Fibroblast of lung (primary cell): ENCODE data around the gene DZANK1. TPM values are rescaled to one million over a fixed set of nuclear protein-coding genes. Genes with fewer than 3 reads are reported as not detected.

Source experiments
- DNase-seq, 2 donors: peaks; one replicate each; pipeline versions ENCODE4 v3.0.0 to v3.0.0-alpha.2; 2010; ENCODE audit warnings: low read depth in 2 of 2
- H2AFZ ChIP-seq: 2 replicates; pipeline ENCODE4 v1.5.1; 2012; ENCODE audit warnings: low read length, control low read depth, inconsistent platforms
- H3K27ac ChIP-seq: 2 replicates; pipeline ENCODE4 v1.5.1; 2011; ENCODE audit warnings: low read length, control low read depth; ENCODE audit not compliant: insufficient read depth
- H3K27me3 ChIP-seq: 2 replicates; pipeline ENCODE4 v1.5.1; 2011; ENCODE audit warnings: mild to moderate bottlenecking, low read length; ENCODE audit not compliant: control insufficient read depth, insufficient read depth
- H3K36me3 ChIP-seq: 2 replicates; pipeline ENCODE4 v1.5.1; 2011; ENCODE audit warnings: low read length; ENCODE audit not compliant: control insufficient read depth, insufficient read depth
- H3K4me1 ChIP-seq: 2 replicates; pipeline ENCODE4 v1.5.1; 2011; ENCODE audit warnings: low read length; ENCODE audit not compliant: control insufficient read depth, insufficient read depth; ENCODE audit errors: extremely low read depth
- H3K4me2 ChIP-seq: 2 replicates; pipeline ENCODE4 v1.5.1; 2011; ENCODE audit warnings: low read length, control low read depth; ENCODE audit not compliant: insufficient read depth; ENCODE audit errors: extremely low read depth
- H3K4me3 ChIP-seq, 4 experiments: fragments of 200-600 bp in 1 of 4; sonication (generic) in 1 of 4; replicated peaks in 1 of 4; 2 replicates each; pipeline ENCODE4 v1.5.1; 2011 to 2016; ENCODE audit warnings: low read length in 4 of 4, low read depth in 3 of 4, mild to moderate bottlenecking in 3 of 4, control low read depth in 2 of 4, inconsistent platforms in 1 of 4, mixed read lengths in 1 of 4; ENCODE audit not compliant: insufficient read depth in 1 of 4; ENCODE audit errors: control extremely low read depth in 1 of 4
- H3K79me2 ChIP-seq: 2 replicates; pipeline ENCODE4 v1.5.1; 2012; ENCODE audit warnings: mild to moderate bottlenecking, low read length, inconsistent platforms; ENCODE audit not compliant: control insufficient read depth, insufficient read depth
- H3K9ac ChIP-seq: 2 replicates; pipeline ENCODE4 v1.5.1; 2011; ENCODE audit warnings: mild to moderate bottlenecking, low read length, control low read depth; ENCODE audit not compliant: insufficient read depth
- H3K9me3 ChIP-seq: 2 replicates; pipeline ENCODE4 v1.5.1; 2012; ENCODE audit warnings: low read depth, low read length; ENCODE audit not compliant: control insufficient read depth, insufficient read depth
- H4K20me1 ChIP-seq: 2 replicates; pipeline ENCODE4 v1.5.1; 2011; ENCODE audit warnings: low read length; ENCODE audit not compliant: control insufficient read depth, insufficient read depth; ENCODE audit errors: extremely low read depth
- EZH2 ChIP-seq: IDR thresholded peaks from 2 replicates; pipeline ENCODE4 v1.5.1; 2012; ENCODE audit warnings: low read length, control low read depth, mild to moderate bottlenecking; ENCODE audit errors: missing control alignments
- polyA plus RNA-seq, 2 donors: library from polyadenylated mRNA; depleted of rRNA in 1 of 2; stranded (reverse) in 1 of 2; unstranded in 1 of 2; fragments of >200 nt; gene quantifications; 2 replicates each; pipeline ENCODE4 v1.2.1, GENCODE V29; 2011 to 2012; ENCODE audit warnings: missing spikeins in 1 of 2
- total RNA-seq: library from RNA; depleted of rRNA; stranded (reverse); fragments of >200 nt; gene quantifications from 2 replicates; pipeline ENCODE4 v1.2.1, GENCODE V29; 2014
- TF ChIP-seq, protein P1 (sequence below), 2 donors: IDR thresholded peaks in 1 of 2; conservative IDR thresholded peaks in 1 of 2; 1 replicate in 1 of 2; 2 replicates in 1 of 2; pipeline ENCODE4 v1.5.1; 2011 to 2012; ENCODE audit warnings: low read length in 2 of 2, control low read depth in 1 of 2, inconsistent platforms in 1 of 2, low read depth in 1 of 2, mild to moderate bottlenecking in 1 of 2

DZANK1 gene
- total and polyA plus RNA-seq, 2 donors (not counting 1 experiment from before 2014, with no cell fraction given): 0.83 to 1.2 TPM

DNA sequence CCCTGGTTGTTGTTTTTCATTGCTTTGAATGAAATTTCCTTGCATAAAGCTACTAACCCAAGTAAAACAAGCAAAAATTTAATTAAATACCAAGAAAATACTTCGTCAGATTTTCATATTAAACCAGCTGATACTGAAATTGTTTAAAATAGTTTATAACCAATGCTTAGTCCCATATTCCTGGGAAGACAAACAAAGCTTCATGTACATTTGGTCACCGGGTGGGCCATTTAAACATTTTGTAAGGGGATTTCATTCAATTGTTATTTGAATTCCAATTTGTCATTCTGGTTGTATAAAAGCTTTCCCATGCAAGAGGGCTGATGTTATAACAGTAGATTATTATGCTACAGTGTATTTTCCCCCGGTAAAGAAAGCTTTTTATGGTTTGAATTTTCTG is 30.8 kb upstream of the DZANK1 start:
- no peaks in the 10 kb centered on the region for H4K20me1 ChIP-seq
- no peak overlapping the region for H3K4me2 ChIP-seq
- no peaks in the 10 kb centered on the region for H3K27me3 ChIP-seq

DNA sequence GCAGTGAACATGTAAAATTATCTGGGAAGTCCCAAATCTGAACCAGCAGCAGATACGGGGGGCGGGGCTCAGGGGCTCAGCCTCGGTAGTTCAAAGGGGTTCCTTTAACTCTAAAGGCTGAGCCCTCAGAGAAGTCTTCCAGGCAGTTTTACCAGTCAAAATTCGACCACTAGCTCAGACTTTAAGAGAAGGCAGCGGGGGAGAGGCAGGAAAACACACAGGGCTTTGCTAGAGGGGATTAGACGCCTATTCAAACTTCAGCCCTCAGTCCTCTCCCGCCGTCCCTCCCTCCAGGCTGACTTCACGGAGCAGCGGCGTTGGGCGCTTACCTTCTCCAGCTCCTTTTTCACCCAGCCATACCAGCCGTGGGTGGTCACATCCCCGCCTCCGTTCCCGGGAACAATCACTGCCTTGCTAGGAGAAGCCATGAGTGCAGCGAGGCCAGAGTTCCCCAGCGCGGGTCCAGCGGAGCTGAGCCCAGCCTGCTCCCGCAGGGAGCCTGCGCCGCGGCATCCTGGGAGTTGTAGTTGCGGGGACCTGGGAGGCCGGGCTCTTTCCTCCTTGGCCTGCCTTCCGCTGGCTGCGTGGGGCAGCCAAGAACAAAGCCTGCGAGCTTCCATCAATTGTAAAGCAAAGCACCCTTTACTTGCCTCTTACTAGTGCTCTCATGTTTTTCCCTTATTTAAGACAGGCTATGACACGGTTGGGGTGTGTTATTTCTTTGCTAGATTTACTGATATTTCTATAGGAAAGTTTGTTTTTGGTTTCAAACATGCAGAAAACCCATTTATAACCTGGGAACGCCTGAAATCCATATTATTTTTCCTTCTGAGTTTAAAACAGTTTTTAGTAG is 30.1 kb upstream of the DZANK1 start, which contains the start of gene RBBP9:
Gene RBBP9, minus strand, starts transcription at position 486 of the 853 bp plus-strand sequence. Its CDS starts 58 bp downstream, at position 428.
- Histone ChIP-seq H4K20me1 (no peaks in the 10 kb centered on the region), H3K4me1 (peaks cover 3% of the 10 kb centered on the region), H3K27me3 (no peaks in the 10 kb centered on the region), H3K4me3 (peak within 1 kb of the TSS; percentile 56 to 96 (median 78)), H3K9ac (peak within 1 kb of the TSS; percentile 51), H3K27ac (peak within 1 kb of the TSS; percentile 8), H3K36me3 (no peaks in the 10 kb centered on the region), H3K4me2 (peak within 1 kb of the TSS; percentile 90), H2AFZ (peak within 1 kb of the TSS; percentile 94), H3K9me3 (no peaks in the 10 kb centered on the region), H3K79me2 (no peaks in the 10 kb centered on the region)
- no peak for TF ChIP-seq EZH2
- TF ChIP-seq, protein P1, sequence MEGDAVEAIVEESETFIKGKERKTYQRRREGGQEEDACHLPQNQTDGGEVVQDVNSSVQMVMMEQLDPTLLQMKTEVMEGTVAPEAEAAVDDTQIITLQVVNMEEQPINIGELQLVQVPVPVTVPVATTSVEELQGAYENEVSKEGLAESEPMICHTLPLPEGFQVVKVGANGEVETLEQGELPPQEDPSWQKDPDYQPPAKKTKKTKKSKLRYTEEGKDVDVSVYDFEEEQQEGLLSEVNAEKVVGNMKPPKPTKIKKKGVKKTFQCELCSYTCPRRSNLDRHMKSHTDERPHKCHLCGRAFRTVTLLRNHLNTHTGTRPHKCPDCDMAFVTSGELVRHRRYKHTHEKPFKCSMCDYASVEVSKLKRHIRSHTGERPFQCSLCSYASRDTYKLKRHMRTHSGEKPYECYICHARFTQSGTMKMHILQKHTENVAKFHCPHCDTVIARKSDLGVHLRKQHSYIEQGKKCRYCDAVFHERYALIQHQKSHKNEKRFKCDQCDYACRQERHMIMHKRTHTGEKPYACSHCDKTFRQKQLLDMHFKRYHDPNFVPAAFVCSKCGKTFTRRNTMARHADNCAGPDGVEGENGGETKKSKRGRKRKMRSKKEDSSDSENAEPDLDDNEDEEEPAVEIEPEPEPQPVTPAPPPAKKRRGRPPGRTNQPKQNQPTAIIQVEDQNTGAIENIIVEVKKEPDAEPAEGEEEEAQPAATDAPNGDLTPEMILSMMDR (conservative IDR thresholded peaks at IDR 0.05 in 1 of 2, IDR thresholded peaks at IDR 0.05 in 1 of 2; ENCODE audit: low read depth in 1 of 2, low read length in 2 of 2): no peak
- DNase-seq: peak; percentile 75 to 79

More for the DNA sequence above, 30.8 kb upstream of the DZANK1 start:
- Histone ChIP-seq H3K4me3 (no peak overlapping the region), H3K27ac (no peak overlapping the region), H3K9me3 (no peaks in the 10 kb centered on the region), H3K36me3 (no peaks in the 10 kb centered on the region), H3K79me2 (no peaks in the 10 kb centered on the region), H3K9ac (no peak overlapping the region), H2AFZ (peak overlapping the region; percentile 37), H3K4me1 (peaks cover 3% of the 10 kb centered on the region)
- DNase-seq: no peak
- TF ChIP-seq EZH2: no peak
- TF ChIP-seq, protein P1 (conservative IDR thresholded peaks at IDR 0.05 in 1 of 2, IDR thresholded peaks at IDR 0.05 in 1 of 2; ENCODE audit: low read depth in 1 of 2, low read length in 2 of 2): no peak

DNA sequence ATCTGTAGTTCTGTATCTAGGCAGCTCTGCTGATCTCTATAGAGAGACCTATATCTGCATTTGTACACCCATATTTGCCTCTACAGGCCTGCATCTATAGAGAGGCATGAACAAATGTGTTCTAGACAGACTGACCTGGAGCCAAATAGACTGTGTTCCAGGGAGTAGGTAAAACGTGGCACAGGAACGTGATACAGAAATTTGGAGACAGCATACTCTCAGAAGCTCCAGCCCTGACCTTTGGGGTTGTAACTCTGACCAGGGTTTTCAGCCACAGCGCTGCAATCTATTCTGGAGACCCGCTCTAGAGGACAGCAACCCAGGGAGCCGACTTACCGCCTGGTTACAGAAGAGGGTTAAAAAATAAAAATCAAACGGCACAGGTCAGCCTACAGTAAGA is 29.2 kb upstream of the DZANK1 start:
- H3K4me2 ChIP-seq: peak overlapping the region; percentile 90
- peak overlapping the region; percentile 94 for H2AFZ ChIP-seq
- no peak overlapping the region for H3K27ac ChIP-seq
- H3K36me3 ChIP-seq: no peaks in the 10 kb centered on the region
- no peak for TF ChIP-seq EZH2
- TF ChIP-seq, protein P1 (conservative IDR thresholded peaks at IDR 0.05 in 1 of 2, IDR thresholded peaks at IDR 0.05 in 1 of 2; ENCODE audit: low read depth in 1 of 2, low read length in 2 of 2): no peak
- H3K79me2 ChIP-seq: no peaks in the 10 kb centered on the region
- H3K9ac ChIP-seq: no peak overlapping the region
- no peaks in the 10 kb centered on the region for H3K27me3 ChIP-seq
- peak overlapping the region; percentile 56 to 96 (median 78) for H3K4me3 ChIP-seq
- H3K9me3 ChIP-seq: no peaks in the 10 kb centered on the region
- peak in 1 of 2 donors; percentile 6 for DNase-seq
- H3K4me1 ChIP-seq: peaks cover 3% of the 10 kb centered on the region
- no peaks in the 10 kb centered on the region for H4K20me1 ChIP-seq
